OCI-LY3 (cell line): ENCODE results near the gene STK4.

Source experiments
- H2AFZ ChIP-seq: fragments of 200-600, 300-600 bp; shearing (Covaris generic); 2 replicates; pipeline ENCODE4 v1.6.0; 2014; ENCODE audit warnings: antibody characterized with exemption, low read depth, low read length
- H3K27ac ChIP-seq: fragments of 200-600, 300-600 bp; sonication (generic); 2 replicates; pipeline ENCODE4 v1.5.1; 2014; ENCODE audit warnings: mild to moderate bottlenecking, low read length, moderate library complexity, mixed read lengths
- H3K27me3 ChIP-seq: fragments of 200-600, 300-600 bp; sonication (generic); 2 replicates; pipeline ENCODE4 v1.6.1; 2014; ENCODE audit warnings: low read depth, low read length, mixed read lengths
- H3K36me3 ChIP-seq: fragments of 200-600, 300-600 bp; sonication (generic); replicated peaks from 2 replicates; pipeline ENCODE3; 2014; ENCODE audit warnings: low read depth, low read length, mixed read lengths
- H3K4me1 ChIP-seq: fragments of 300-600, 200-600 bp; sonication (generic); 2 replicates; pipeline ENCODE4 v1.6.1; 2014; ENCODE audit warnings: low read length, mixed read lengths
- H3K4me2 ChIP-seq: fragments of 200-600, 300-600 bp; sonication (generic); 2 replicates; pipeline ENCODE4 v1.6.1; 2014; ENCODE audit warnings: low read length, mixed read lengths
- H3K4me3 ChIP-seq: fragments of 300-600, 200-600 bp; sonication (generic); 2 replicates; pipeline ENCODE4 v1.5.1; 2014; ENCODE audit warnings: antibody characterized with exemption, mild to moderate bottlenecking, low read length, moderate library complexity
- H3K79me2 ChIP-seq: fragments of 300-600, 200-600 bp; shearing (Covaris generic); 2 replicates; pipeline ENCODE4 v1.6.1; 2014; ENCODE audit warnings: mild to moderate bottlenecking, low read length, mixed read lengths
- H3K9ac ChIP-seq: fragments of 300-600, 200-600 bp; shearing (Covaris generic); 2 replicates; pipeline ENCODE4 v1.6.0; 2014; ENCODE audit warnings: mild to moderate bottlenecking, low read length, moderate library complexity
- H3K9me3 ChIP-seq: fragments of 200-600, 300-600 bp; shearing (Covaris generic); 2 replicates; pipeline ENCODE4 v1.6.1; 2014; ENCODE audit warnings: low read length, mixed read lengths; ENCODE audit not compliant: insufficient read depth
- H4K20me1 ChIP-seq: fragments of 200-600, 300-600 bp; sonication (generic); 2 replicates; pipeline ENCODE4 v1.6.1; 2016; ENCODE audit warnings: low read length, mixed read lengths; ENCODE audit not compliant: insufficient read depth
- EZH2phosphoT487 ChIP-seq: fragments of 200-600 bp; shearing (Covaris generic); IDR thresholded peaks from 2 replicates; pipeline ENCODE4 v1.6.1; 2018; ENCODE audit warnings: antibody characterized with exemption, mixed run types, low read depth
- TF ChIP-seq, protein P1 (sequence below): fragments of 200-600, 300-600 bp; sonication (generic); IDR thresholded peaks from 2 replicates; pipeline ENCODE4 v1.5.1; 2014; ENCODE audit warnings: antibody characterized with exemption, low read length, low read depth

Gene STK4

DNA sequence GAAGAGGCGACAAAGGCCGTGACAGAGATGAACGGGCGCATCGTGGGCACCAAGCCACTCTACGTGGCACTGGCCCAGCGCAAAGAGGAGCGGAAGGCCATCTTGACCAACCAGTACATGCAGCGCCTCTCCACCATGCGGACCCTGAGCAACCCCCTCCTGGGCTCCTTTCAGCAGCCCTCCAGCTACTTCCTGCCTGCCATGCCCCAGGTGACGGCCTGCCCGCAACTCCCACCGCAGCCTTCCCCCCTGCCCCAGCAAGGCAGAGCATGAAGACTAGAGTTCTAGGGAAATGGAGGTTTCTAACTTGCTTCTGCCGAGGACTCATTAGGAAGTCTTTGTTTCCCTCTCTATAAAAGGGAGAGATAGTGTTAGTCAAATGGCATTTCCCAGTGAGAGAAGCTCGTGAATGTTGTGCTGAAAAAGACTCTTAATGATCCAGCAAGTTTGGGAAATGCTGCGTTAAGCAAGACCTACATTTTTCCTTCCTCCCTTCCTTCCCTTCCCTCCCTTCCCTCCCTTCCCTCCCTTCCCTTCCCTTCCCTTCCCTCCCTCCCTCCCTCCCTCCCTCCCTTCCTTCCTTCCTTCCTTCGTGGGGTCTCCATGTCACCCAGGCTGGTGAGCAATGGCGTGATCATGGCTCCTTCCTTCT is 35.7 kb upstream of the STK4 start:
- Histone ChIP-seq H3K27ac (no peak overlapping the region), H3K4me3 (no peak overlapping the region), H3K4me1 (no peaks in the 10 kb centered on the region), H3K36me3 (peaks cover 19% of the 10 kb centered on the region), H2AFZ (no peak overlapping the region), H3K9me3 (no peaks in the 10 kb centered on the region), H4K20me1 (no peaks in the 10 kb centered on the region; the same call in 1 of the 2 replicates), H3K27me3 (no peaks in the 10 kb centered on the region), H3K4me2 (no peak overlapping the region), H3K79me2 (no peaks in the 10 kb centered on the region), H3K9ac (no peak overlapping the region)
- no peak for TF ChIP-seq EZH2phosphoT487
- TF ChIP-seq, protein P1, sequence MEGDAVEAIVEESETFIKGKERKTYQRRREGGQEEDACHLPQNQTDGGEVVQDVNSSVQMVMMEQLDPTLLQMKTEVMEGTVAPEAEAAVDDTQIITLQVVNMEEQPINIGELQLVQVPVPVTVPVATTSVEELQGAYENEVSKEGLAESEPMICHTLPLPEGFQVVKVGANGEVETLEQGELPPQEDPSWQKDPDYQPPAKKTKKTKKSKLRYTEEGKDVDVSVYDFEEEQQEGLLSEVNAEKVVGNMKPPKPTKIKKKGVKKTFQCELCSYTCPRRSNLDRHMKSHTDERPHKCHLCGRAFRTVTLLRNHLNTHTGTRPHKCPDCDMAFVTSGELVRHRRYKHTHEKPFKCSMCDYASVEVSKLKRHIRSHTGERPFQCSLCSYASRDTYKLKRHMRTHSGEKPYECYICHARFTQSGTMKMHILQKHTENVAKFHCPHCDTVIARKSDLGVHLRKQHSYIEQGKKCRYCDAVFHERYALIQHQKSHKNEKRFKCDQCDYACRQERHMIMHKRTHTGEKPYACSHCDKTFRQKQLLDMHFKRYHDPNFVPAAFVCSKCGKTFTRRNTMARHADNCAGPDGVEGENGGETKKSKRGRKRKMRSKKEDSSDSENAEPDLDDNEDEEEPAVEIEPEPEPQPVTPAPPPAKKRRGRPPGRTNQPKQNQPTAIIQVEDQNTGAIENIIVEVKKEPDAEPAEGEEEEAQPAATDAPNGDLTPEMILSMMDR, result no peak

DNA sequence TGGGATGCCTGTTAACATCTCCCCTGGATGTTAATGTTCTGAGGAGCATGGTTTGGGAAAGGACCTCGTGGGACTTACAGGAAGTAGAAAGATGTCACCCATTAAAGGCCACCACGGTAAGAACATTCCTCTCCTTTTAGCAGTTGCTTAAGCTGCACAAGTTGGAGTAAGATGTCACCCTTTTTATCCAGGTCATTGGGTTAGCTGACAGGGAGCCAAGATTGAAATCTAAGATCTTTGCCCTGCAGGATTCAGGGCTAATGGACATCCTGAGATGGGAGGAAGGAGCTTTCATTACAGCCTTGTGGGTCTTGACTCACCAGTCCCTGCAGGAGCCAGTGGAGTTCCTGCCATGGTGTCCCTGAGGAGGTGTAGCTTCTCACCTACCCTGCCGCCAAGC is 34.4 kb upstream of the STK4 start:
- no peak overlapping the region for H2AFZ ChIP-seq
- no peaks in the 10 kb centered on the region for H3K27me3 ChIP-seq
- no peaks in the 10 kb centered on the region for H3K4me1 ChIP-seq
- peaks cover 17% of the 10 kb centered on the region for H3K36me3 ChIP-seq
- H3K9ac ChIP-seq, result no peak overlapping the region
- no peak overlapping the region for H3K4me3 ChIP-seq
- no peaks in the 10 kb centered on the region for H3K79me2 ChIP-seq
- H3K4me2 ChIP-seq, result no peak overlapping the region
- H3K9me3 ChIP-seq, result no peaks in the 10 kb centered on the region
- no peak for TF ChIP-seq EZH2phosphoT487
- TF ChIP-seq, protein P1, result no peak
- no peaks in the 10 kb centered on the region; the same call in 1 of the 2 replicates for H4K20me1 ChIP-seq
- no peak overlapping the region for H3K27ac ChIP-seq

DNA sequence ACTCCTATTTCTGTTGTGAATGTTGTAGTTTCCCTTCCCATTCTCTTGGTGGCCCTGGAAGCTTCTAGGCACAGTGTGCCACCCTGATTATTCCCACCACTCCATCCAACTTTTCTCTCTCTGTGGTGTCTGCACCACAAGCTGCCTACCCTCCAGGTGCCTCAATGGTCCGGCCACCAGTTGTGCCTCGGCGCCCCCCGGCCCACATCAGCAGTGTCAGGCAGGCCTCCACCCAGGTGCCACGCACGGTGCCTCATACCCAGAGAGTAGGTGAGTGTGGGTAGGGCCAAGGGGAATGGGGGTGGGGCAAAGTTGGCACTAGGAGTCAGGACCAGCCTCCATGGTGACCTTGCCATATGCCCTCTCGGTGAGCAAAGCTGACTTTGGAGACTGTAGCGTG is 33.4 kb upstream of the STK4 start:
- Histone ChIP-seq H3K4me2 (no peak overlapping the region), H3K4me1 (no peaks in the 10 kb centered on the region), H2AFZ (no peak overlapping the region), H3K27me3 (no peaks in the 10 kb centered on the region), H3K4me3 (no peak overlapping the region), H3K36me3 (peaks cover 20% of the 10 kb centered on the region), H3K9ac (no peak overlapping the region), H3K9me3 (no peaks in the 10 kb centered on the region), H3K79me2 (no peaks in the 10 kb centered on the region), H3K27ac (no peak overlapping the region), H4K20me1 (no peaks in the 10 kb centered on the region; the same call in 1 of the 2 replicates)
- TF ChIP-seq, protein P1, result no peak
- TF ChIP-seq EZH2phosphoT487, result no peak

DNA sequence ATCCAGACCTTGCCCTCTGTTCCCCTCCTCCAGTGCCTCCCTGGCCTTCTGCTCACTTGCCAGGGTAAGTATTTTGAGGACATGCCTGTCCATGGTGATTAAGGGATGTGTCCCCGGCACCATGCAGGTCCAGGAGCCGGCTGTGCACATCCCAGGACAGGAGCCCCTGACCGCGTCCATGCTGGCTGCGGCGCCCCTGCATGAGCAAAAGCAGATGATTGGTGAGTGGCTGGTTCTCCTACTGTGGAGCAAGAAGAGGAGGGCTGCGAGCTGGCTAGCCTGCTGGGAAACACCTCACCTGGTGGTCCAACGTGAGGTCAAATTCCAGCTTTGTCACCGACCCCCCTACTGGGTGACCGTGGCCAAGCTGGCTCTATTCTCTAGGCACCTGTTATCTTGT is 29.8 kb upstream of the STK4 start:
- H3K79me2 ChIP-seq, result no peaks in the 10 kb centered on the region
- H3K4me1 ChIP-seq, result no peaks in the 10 kb centered on the region
- H3K36me3 ChIP-seq, result peaks cover 41% of the 10 kb centered on the region
- TF ChIP-seq, protein P1, result no peak
- TF ChIP-seq EZH2phosphoT487, result no peak
- no peaks in the 10 kb centered on the region for H3K27me3 ChIP-seq
- H3K27ac ChIP-seq, result no peak overlapping the region
- no peak overlapping the region for H3K9ac ChIP-seq
- H2AFZ ChIP-seq, result no peak overlapping the region
- no peaks in the 10 kb centered on the region for H3K9me3 ChIP-seq
- no peak overlapping the region for H3K4me2 ChIP-seq
- no peak overlapping the region for H3K4me3 ChIP-seq
- H4K20me1 ChIP-seq, result peaks cover 5% of the 10 kb centered on the region; the same call in 1 of the 2 replicates
